HepG2 (cell line): Measurements from ENCODE around the gene ZBTB7A. TPM values are rescaled to one million over a fixed set of nuclear protein-coding genes. Genes with fewer than 3 reads are reported as not detected.

ENCODE experiments used
- ADNP ChIP-seq: sonication (generic); formaldehyde crosslinking; IDR thresholded peaks from 2 replicates; pipeline ENCODE4 v1.4.0; 2020; ENCODE audit warnings: missing genetic modification reagents
- AGO2 ChIP-seq: fragments of 200-400 bp; formaldehyde crosslinking; optimal IDR thresholded peaks from 2 replicates; pipeline ENCODE3; 2017; ENCODE audit warnings: mild to moderate bottlenecking, low read depth, low read length, moderate library complexity
- ATF7-NPFF ChIP-seq: sonication (generic); formaldehyde crosslinking; IDR thresholded peaks from 2 replicates; pipeline ENCODE4 v1.8.1; 2023; ENCODE audit warnings: mild to moderate bottlenecking, low read depth, missing genetic modification reagents, moderate library complexity
- BCLAF1 ChIP-seq: fragments of 450-650 bp; IDR thresholded peaks from 2 replicates; pipeline ENCODE4 v1.6.1; 2017; ENCODE audit warnings: mild to moderate bottlenecking
- CHD4 ChIP-seq: fragments of 200-600 bp; sonication (generic); IDR thresholded peaks from 2 replicates; pipeline ENCODE4 v1.7.0; 2017; ENCODE audit warnings: mild to moderate bottlenecking, low read length, borderline replicate concordance
- HDAC1 ChIP-seq: sonication (generic); formaldehyde crosslinking; IDR thresholded peaks from 2 replicates; pipeline ENCODE4 v1.5.1; 2020; ENCODE audit warnings: mild to moderate bottlenecking, missing genetic modification reagents
- HNF4G ChIP-seq, 2 experiments: sonication (generic) in 1 of 2; formaldehyde crosslinking in 1 of 2; IDR thresholded peaks; 2 replicates each; pipeline versions ENCODE4 v1.4.0 to v1.6.1; 2011 to 2020; ENCODE audit warnings: borderline replicate concordance in 2 of 2, low read depth in 2 of 2, mild to moderate bottlenecking in 2 of 2, low read length in 1 of 2, missing genetic modification reagents in 1 of 2, moderate library complexity in 1 of 2
- HNRNPK ChIP-seq: fragments of 200-400 bp; formaldehyde crosslinking; IDR thresholded peaks from 2 replicates; pipeline ENCODE4 v1.6.1; 2018; ENCODE audit warnings: low read length, low read depth, moderate library complexity, mild to moderate bottlenecking; ENCODE audit not compliant: poor library complexity, severe bottlenecking
- MED1 ChIP-seq: sonication (generic); formaldehyde crosslinking; IDR thresholded peaks from 2 replicates; pipeline ENCODE4 v1.4.0; 2020; ENCODE audit warnings: missing genetic modification reagents
- NR2C2 ChIP-seq: sonication (generic); formaldehyde crosslinking; IDR thresholded peaks from 2 replicates; pipeline ENCODE4 v1.4.0; 2020; ENCODE audit warnings: missing genetic modification reagents, mild to moderate bottlenecking, moderate library complexity, borderline replicate concordance
- RBM22 ChIP-seq: fragments of 200-400 bp; formaldehyde crosslinking; optimal IDR thresholded peaks from 2 replicates; pipeline ENCODE3; 2017; ENCODE audit warnings: mild to moderate bottlenecking, low read length, moderate library complexity
- RXRA ChIP-seq: sonication (generic); formaldehyde crosslinking; IDR thresholded peaks from 2 replicates; pipeline ENCODE4 v1.5.1; 2020; ENCODE audit warnings: missing genetic modification reagents
- SOX13 ChIP-seq, 3 experiments: fragments of 450-650 bp in 1 of 3; sonication (generic) in 1 of 3; formaldehyde crosslinking in 1 of 3; IDR thresholded peaks in 2 of 3; conservative IDR thresholded peaks in 1 of 3; 2 replicates each; pipeline versions ENCODE4 v1.5.0 to v1.6.1; 2016 to 2020; ENCODE audit warnings: antibody characterized with exemption in 1 of 3, mild to moderate bottlenecking in 1 of 3, missing compliant biosample characterization in 1 of 3, missing genetic modification reagents in 1 of 3, moderate library complexity in 1 of 3
- ZEB1 ChIP-seq: IDR thresholded peaks from 2 replicates; pipeline ENCODE4 v1.6.1; 2012; ENCODE audit warnings: mild to moderate bottlenecking, low read depth, inconsistent platforms; ENCODE audit not compliant: insufficient replicate concordance
- ZFP1 ChIP-seq: IDR thresholded peaks from 2 replicates; pipeline ENCODE4 v1.6.1; 2016
- ZMAT5 ChIP-seq: sonication (generic); formaldehyde crosslinking; IDR thresholded peaks from 2 replicates; pipeline ENCODE4 v1.5.0; 2020; ENCODE audit warnings: mild to moderate bottlenecking, low read depth, missing genetic modification reagents, borderline replicate concordance
- ZNF337 ChIP-seq: sonication (generic); formaldehyde crosslinking; IDR thresholded peaks from 2 replicates; pipeline ENCODE4 v1.5.1; 2020; ENCODE audit warnings: missing genetic modification reagents, low read depth, mild to moderate bottlenecking, borderline replicate concordance
- ZNF616 ChIP-seq: sonication (generic); formaldehyde crosslinking; IDR thresholded peaks from 2 replicates; pipeline ENCODE4 v1.5.0; 2020; ENCODE audit warnings: low read depth, mild to moderate bottlenecking, missing genetic modification reagents
- ZNF678 ChIP-seq: sonication (generic); formaldehyde crosslinking; IDR thresholded peaks from 2 replicates; pipeline ENCODE4 v1.4.0; 2020; ENCODE audit warnings: mild to moderate bottlenecking, missing genetic modification reagents
- ZNF703 ChIP-seq: sonication (generic); formaldehyde crosslinking; IDR thresholded peaks from 2 replicates; pipeline ENCODE4 v1.5.1; 2020; ENCODE audit warnings: missing genetic modification reagents, mild to moderate bottlenecking, moderate library complexity, borderline replicate concordance
- ZNF724P ChIP-seq: sonication (generic); formaldehyde crosslinking; IDR thresholded peaks from 2 replicates; pipeline ENCODE4 v1.8.0; 2022; ENCODE audit warnings: missing genetic modification reagents, borderline replicate concordance
- ZNF768 ChIP-seq: sonication (generic); formaldehyde crosslinking; IDR thresholded peaks from 2 replicates; pipeline ENCODE4 v1.4.0; 2020; ENCODE audit warnings: missing genetic modification reagents
- polyA plus RNA-seq, 8 experiments: library from polyadenylated mRNA; depleted of rRNA in 3 of 8; stranded (reverse) in 7 of 8; unstranded in 1 of 8; fragments of >200 nt; fragmentation: Illumina TruSeq in 4 of 8; extraction: Trizol in 4 of 8; gene quantifications; 2 replicates each; pipeline versions ENCODE4 v1.2.1 to v1.2.3, GENCODE V29; 2011 to 2016; ENCODE audit warnings: low read depth in 4 of 8, missing spikeins in 1 of 8, mixed read lengths in 1 of 8; ENCODE audit not compliant: insufficient read depth in 1 of 8
- total RNA-seq, 5 experiments: library from RNA; depleted of rRNA; stranded (reverse); fragments of >200 nt; fragmentation: Illumina TruSeq; extraction: Trizol; gene quantifications; 2 replicates each; pipeline ENCODE4 v1.2.3, GENCODE V29; 2016; ENCODE audit warnings: low read depth in 1 of 5
- TF ChIP-seq, protein P1 (sequence below): sonication (generic); formaldehyde crosslinking; IDR thresholded peaks from 2 replicates; pipeline ENCODE4 v1.4.0; 2020; ENCODE audit warnings: mild to moderate bottlenecking, low read depth, missing genetic modification reagents

Gene ZBTB7A
- total and polyA plus RNA-seq, 2 of the 13 experiments (the other 11 are each of a cell fraction or from before 2014, with no cell fraction given), result 3.6 to 4.0 TPM

DNA sequence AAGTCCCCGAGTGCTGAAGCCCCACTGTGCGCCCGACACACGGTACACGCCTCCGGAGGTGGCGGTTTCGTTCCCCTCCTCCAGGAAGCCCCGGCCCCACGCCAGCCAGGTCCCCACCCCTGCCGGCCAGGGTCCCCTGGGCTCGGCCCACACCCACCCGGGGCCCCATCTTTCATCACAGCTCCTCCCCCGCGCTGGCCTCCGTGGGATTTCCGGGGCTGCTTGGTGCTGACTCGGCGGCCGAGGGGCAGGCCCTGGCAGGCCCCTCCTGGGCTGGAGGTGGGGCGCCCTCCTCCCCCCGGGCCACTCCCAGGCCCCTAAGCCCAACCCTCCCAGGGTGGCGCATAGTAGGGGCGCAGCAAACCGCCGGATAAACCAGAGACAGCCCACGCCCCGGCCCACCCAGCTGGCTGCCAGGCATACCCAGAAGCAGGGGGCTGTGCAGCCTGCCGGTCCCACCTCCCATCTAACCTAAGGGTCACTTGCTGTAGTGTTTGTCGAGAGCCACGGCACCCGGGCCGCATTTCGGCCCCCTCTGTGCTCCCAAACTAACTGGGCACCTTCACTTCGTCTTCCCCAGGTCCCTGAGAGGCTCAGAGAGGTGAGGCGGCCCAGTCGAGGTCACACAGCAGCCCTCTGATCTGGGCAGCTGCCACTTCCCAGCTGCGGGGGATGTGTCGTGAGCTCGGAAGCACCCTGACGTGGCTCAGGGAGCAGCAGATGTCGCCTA, 6.6 kb downstream of the ZBTB7A start (continued):
- TF ChIP-seq HNF4G (IDR thresholded peaks at IDR 0.05; ENCODE audit: borderline replicate concordance, low read depth, low read length), result no peak
- no peak for TF ChIP-seq HNF4G (CRISPR knock-in tag; IDR thresholded peaks at IDR 0.05; ENCODE audit: borderline replicate concordance, low read depth)
- TF ChIP-seq AGO2, result peak; percentile 92
- no peak for TF ChIP-seq ZMAT5
- TF ChIP-seq RBM22, result peak; percentile 71
- 0 out of 2 replicates have a peak, but pooled peaks have one; percentile 45 for TF ChIP-seq HDAC1
- TF ChIP-seq ZNF768 (CRISPR knock-in tag), result peak; percentile 97
- TF ChIP-seq NR2C2 (CRISPR knock-in tag), result no peak
- TF ChIP-seq CHD4, result peak; percentile 65; the same call in 1 of the 2 replicates
- peak; percentile 18; the same call in 1 of the 2 replicates for TF ChIP-seq RXRA (CRISPR knock-in tag)
- TF ChIP-seq ZNF616 (CRISPR knock-in tag), result no peak
- peak; percentile 35; the same call in 1 of the 2 replicates for TF ChIP-seq ATF7-NPFF
- TF ChIP-seq MED1 (CRISPR knock-in tag), result no peak
- TF ChIP-seq ZEB1, result no peak
- no peak for TF ChIP-seq ZNF703 (CRISPR knock-in tag)
- no peak for TF ChIP-seq SOX13 (IDR thresholded peaks at IDR 0.05)
- no peak for TF ChIP-seq SOX13 (CRISPR knock-in tag; conservative IDR thresholded peaks at IDR 0.05 in 1 of 2, IDR thresholded peaks at IDR 0.05 in 1 of 2)
- no peak for TF ChIP-seq ZNF337
- TF ChIP-seq ZNF724P, result 0 out of 2 replicates have a peak, but pooled peaks have one; percentile 46
- TF ChIP-seq ZNF678, result no peak
- TF ChIP-seq ADNP, result peak; percentile 72; the same call in 1 of the 2 replicates
- TF ChIP-seq HNRNPK, result no peak
- no peak for TF ChIP-seq ZFP1 (CRISPR knock-in tag)
- no peak for TF ChIP-seq BCLAF1
- TF ChIP-seq, protein P1, sequence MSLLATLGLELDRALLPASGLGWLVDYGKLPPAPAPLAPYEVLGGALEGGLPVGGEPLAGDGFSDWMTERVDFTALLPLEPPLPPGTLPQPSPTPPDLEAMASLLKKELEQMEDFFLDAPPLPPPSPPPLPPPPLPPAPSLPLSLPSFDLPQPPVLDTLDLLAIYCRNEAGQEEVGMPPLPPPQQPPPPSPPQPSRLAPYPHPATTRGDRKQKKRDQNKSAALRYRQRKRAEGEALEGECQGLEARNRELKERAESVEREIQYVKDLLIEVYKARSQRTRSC (CRISPR knock-in tag), result no peak
